ENCODE results near the gene ERN1. TPM values are rescaled to one million over a fixed set of nuclear protein-coding genes. Genes with fewer than 3 reads are reported as not detected.

The ERN1 gene
- total and polyA plus RNA-seq, 7 donors = 1.2 to 9.4 (median 7.4) TPM

GRCh38 chr17:64002658-64003525 is 127.1 kb downstream of the ERN1 start:
- Histone ChIP-seq H3K36me3 (no peaks in the 10 kb centered on the region), H3K27ac (peak overlapping the region in 2 of 4 donors; percentile 24 to 69), H3K9me3 (no peaks in the 10 kb centered on the region), H3K27me3 (peaks cover 14 to 26% (median 22%) of the 10 kb centered on the region in 3 donors), H3K4me1 (peaks cover 0 to 11% (median 11%) of the 10 kb centered on the region in 4 donors), H3K4me3 (no peak overlapping the region)
- WGBS, 2 donors = 94% methylated on average over 22 of the region's 22 CpGs
- intact Hi-C loops (cut with DNase I) = no loop called here
- TF ChIP-seq EP300 (IDR thresholded peaks at IDR 0.05) = no peak
- no peak for TF ChIP-seq POLR2A (IDR thresholded peaks at IDR 0.05)
- TF ChIP-seq POLR2AphosphoS5 (IDR thresholded peaks at IDR 0.05) = no peak
- DNase-seq = peak; percentile 64

DNA sequence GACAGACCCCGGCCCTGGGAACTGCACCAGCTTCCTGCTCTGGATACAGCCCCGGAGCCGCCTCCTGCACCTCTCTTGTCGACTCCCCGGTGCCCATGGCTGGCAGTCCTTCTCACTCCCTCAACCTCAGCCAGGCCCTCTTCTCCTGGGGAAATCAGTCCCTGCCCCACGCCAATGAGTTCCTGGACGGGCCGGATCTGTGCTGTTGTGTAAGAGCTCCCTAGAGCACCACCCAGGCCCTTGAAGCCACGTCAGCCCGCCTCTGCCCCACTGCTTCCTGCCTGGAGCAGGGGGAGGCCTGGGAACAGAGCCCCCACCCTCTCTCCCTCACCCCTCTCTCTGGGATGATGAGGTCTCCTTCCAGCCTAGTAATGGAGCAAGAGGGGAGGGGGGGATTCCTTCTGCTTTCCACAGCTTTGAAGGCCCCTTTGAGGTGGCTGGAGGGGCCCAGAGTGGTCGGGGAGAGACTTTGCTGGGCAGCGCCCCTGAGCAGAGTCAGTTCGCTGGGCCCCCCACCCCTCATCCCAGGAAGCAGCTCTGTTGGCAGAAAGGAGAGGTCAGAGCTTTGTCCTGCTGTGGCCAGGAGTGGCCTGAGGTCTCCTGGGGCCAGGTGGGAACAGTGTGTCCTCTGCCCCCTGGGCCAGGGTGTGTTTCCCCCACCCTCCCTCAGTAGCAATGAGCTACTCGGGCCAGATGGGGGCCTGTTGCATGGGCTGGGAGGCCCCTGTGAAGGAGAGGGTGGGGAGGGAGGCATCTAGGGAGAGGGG is 128.0 kb downstream of the ERN1 start:
- no peak overlapping the region for H3K4me3 ChIP-seq
- no peak for TF ChIP-seq EP300 (IDR thresholded peaks at IDR 0.05)
- no peak for TF ChIP-seq POLR2AphosphoS5 (IDR thresholded peaks at IDR 0.05)
- TF ChIP-seq, protein P1, sequence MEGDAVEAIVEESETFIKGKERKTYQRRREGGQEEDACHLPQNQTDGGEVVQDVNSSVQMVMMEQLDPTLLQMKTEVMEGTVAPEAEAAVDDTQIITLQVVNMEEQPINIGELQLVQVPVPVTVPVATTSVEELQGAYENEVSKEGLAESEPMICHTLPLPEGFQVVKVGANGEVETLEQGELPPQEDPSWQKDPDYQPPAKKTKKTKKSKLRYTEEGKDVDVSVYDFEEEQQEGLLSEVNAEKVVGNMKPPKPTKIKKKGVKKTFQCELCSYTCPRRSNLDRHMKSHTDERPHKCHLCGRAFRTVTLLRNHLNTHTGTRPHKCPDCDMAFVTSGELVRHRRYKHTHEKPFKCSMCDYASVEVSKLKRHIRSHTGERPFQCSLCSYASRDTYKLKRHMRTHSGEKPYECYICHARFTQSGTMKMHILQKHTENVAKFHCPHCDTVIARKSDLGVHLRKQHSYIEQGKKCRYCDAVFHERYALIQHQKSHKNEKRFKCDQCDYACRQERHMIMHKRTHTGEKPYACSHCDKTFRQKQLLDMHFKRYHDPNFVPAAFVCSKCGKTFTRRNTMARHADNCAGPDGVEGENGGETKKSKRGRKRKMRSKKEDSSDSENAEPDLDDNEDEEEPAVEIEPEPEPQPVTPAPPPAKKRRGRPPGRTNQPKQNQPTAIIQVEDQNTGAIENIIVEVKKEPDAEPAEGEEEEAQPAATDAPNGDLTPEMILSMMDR (IDR thresholded peaks at IDR 0.05) = no peak
- TF ChIP-seq POLR2A (IDR thresholded peaks at IDR 0.05) = no peak
- WGBS, 2 donors = 86 to 87% methylated on average over 14 of the region's 14 CpGs
- peak; percentile 84 for DNase-seq
- no peaks in the 10 kb centered on the region for H3K36me3 ChIP-seq
- peaks cover 0 to 17% (median 16%) of the 10 kb centered on the region in 4 donors for H3K4me1 ChIP-seq
- intact Hi-C loops (cut with DNase I) = no loop called here
- peak overlapping the region; percentile 23 to 69 (median 28) for H3K27ac ChIP-seq
- no peaks in the 10 kb centered on the region for H3K9me3 ChIP-seq
- peaks cover 14 to 35% (median 29%) of the 10 kb centered on the region in 3 donors for H3K27me3 ChIP-seq

DNA sequence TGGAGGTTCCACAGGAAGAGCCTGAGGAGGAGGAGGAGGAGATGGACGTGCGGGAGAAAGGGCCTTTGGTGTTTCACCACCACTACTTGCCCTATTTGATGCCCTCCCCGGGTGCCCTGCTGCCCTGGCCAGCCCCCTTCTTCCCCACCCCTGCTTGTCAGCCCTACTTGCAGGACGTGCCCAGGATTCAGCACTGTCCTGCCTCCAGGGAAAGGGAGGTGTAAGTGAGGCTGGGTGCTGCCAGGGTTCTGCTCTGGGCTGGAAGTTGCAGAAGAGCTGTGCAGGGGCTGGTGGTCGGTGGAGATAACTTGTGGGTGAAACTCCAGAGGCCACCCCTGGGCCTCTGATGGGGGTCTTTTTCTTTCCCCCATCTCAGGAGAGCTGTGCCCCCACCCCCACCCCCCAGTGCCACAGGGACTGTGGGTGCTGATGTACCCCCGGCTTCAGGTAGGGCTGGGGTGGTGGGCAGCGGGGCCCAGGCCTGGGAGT is 128.8 kb downstream of the ERN1 start:
- peak; percentile 57 for DNase-seq
- Histone ChIP-seq H3K4me1 (peaks cover 0 to 17% (median 16%) of the 10 kb centered on the region in 4 donors), H3K27me3 (peaks cover 14 to 40% (median 32%) of the 10 kb centered on the region in 3 donors), H3K27ac (peak overlapping the region in 2 of 4 donors; percentile 25 to 69), H3K9me3 (no peaks in the 10 kb centered on the region), H3K4me3 (no peak overlapping the region), H3K36me3 (no peaks in the 10 kb centered on the region)
- no peak for TF ChIP-seq POLR2AphosphoS5 (IDR thresholded peaks at IDR 0.05)
- TF ChIP-seq, protein P1 (IDR thresholded peaks at IDR 0.05) = no peak
- no peak for TF ChIP-seq POLR2A (IDR thresholded peaks at IDR 0.05)
- no peak for TF ChIP-seq EP300 (IDR thresholded peaks at IDR 0.05)
- WGBS, 2 donors = 85 to 91% methylated on average over 7 of the region's 7 CpGs
- intact Hi-C loops (cut with DNase I) = no loop called here

GRCh38 chr17:63999680-64000531 is 130.0 kb downstream of the ERN1 start:
- Histone ChIP-seq H3K36me3 (no peaks in the 10 kb centered on the region), H3K27me3 (peaks cover 14 to 40% (median 32%) of the 10 kb centered on the region in 3 donors), H3K4me3 (no peak overlapping the region), H3K4me1 (peaks cover 0 to 17% (median 16%) of the 10 kb centered on the region in 4 donors), H3K27ac (no peak overlapping the region), H3K9me3 (no peaks in the 10 kb centered on the region)
- intact Hi-C loops (cut with DNase I) = no loop called here
- peak; percentile 58 for DNase-seq
- no peak for TF ChIP-seq POLR2A (IDR thresholded peaks at IDR 0.05)
- TF ChIP-seq, protein P1 (IDR thresholded peaks at IDR 0.05) = no peak
- no peak for TF ChIP-seq POLR2AphosphoS5 (IDR thresholded peaks at IDR 0.05)
- no peak for TF ChIP-seq EP300 (IDR thresholded peaks at IDR 0.05)
- 73 to 87% methylated on average over 25 of the region's 25 CpGs for WGBS, 2 donors
